GM18511 (cell line): Measurements from ENCODE around the gene HPS6.

Experiments
- ATAC-seq: cut with Tn5 transposase; IDR thresholded peaks from one replicate; pipeline ENCODE4 v1.9.1; 2021; ENCODE audit warnings: mild to moderate bottlenecking, moderate library complexity; ENCODE audit not compliant: unreplicated experiment

The HPS6 gene

DNA sequence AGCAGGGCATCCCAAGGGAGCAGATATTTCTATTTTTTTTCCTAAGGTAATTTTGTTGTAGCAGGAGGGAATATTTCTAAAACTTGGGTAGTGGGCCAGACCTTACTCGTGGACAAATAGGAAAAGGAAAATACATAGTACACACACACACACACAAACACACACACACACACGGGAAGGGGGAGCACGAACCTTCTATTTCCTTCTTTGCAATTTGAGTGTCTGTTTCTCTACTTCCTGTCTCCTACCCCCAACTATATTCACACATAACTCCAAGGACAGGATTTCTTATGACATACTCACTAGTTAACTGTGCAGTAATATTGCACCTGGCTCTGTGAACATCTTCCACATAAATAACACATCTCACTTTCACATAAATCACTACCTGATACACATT lies 50.6 kb downstream of the HPS6 start:
- no peak for ATAC-seq

DNA sequence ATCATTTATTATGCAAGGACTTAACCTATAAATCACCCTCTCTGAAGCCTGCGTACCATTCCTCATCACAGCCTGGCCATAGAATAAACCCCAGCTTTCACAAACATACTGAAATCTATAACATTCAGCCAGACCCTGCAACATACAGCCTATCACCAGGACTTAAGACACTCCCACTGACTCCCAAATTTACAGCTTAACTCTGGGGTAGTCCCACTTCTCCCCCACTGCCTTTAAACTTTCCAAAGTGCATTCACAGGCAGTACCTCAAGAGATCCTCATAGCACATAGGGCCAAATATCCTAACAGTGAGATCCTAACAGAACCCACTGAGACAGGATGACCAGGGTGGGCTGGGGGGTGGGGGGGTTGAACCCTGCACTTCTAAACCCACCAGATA lies 51.5 kb downstream of the HPS6 start:
- ATAC-seq, result no peak
